ENCODE results near the gene MYH11.

The MYH11 gene

GRCh38 chr16:15861996-15862395, 5.2 kb upstream of the MYH11 start:
- H3K4me3 ChIP-seq (ENCODE audit: insufficient read length, low read depth) = no peak overlapping the region
- no peak for DNase-seq (ENCODE audit: low read depth, low spot score)
- peaks cover 22% of the 10 kb centered on the region for H3K27me3 ChIP-seq (ENCODE audit: insufficient read depth, insufficient read length)
- peaks cover 2% of the 10 kb centered on the region for H3K4me1 ChIP-seq (ENCODE audit: insufficient read depth, insufficient read length)
- H3K36me3 ChIP-seq (ENCODE audit: insufficient read depth, insufficient read length, low read length) = peaks cover 17% of the 10 kb centered on the region
- H3K9me3 ChIP-seq (ENCODE audit: insufficient read depth, low read length) = no peaks in the 10 kb centered on the region
- H3K9ac ChIP-seq (ENCODE audit: insufficient read length, low read depth) = no peak overlapping the region
- no peak for TF ChIP-seq ZNF274 (IDR thresholded peaks at IDR 0.05; ENCODE audit: low read depth, low read length)
- no peak for TF ChIP-seq YY1 (IDR thresholded peaks at IDR 0.05; ENCODE audit: insufficient read depth, insufficient read length)
- TF ChIP-seq SUZ12 (IDR thresholded peaks at IDR 0.05; ENCODE audit: extremely low read depth, insufficient read depth, insufficient read length) = no peak

GRCh38 chr16:15858921-15859668, 2.3 kb upstream of the MYH11 start:
- Histone ChIP-seq H3K9me3 (ENCODE audit: insufficient read depth, low read length) (no peaks in the 10 kb centered on the region), H3K27me3 (ENCODE audit: insufficient read depth, insufficient read length) (peaks cover 50% of the 10 kb centered on the region), H3K36me3 (ENCODE audit: insufficient read depth, insufficient read length, low read length) (no peaks in the 10 kb centered on the region), H3K4me3 (ENCODE audit: insufficient read length, low read depth) (no peak overlapping the region), H3K4me1 (ENCODE audit: insufficient read depth, insufficient read length) (peaks cover 2% of the 10 kb centered on the region), H3K9ac (ENCODE audit: insufficient read length, low read depth) (no peak overlapping the region)
- TF ChIP-seq ZNF274 (IDR thresholded peaks at IDR 0.05; ENCODE audit: low read depth, low read length) (no peak), YY1 (IDR thresholded peaks at IDR 0.05; ENCODE audit: insufficient read depth, insufficient read length) (no peak), SUZ12 (IDR thresholded peaks at IDR 0.05; ENCODE audit: extremely low read depth, insufficient read depth, insufficient read length) (no peak)
- no peak for DNase-seq (ENCODE audit: low read depth, low spot score)

- Histone ChIP-seq H3K4me3 (ENCODE audit: insufficient read length, low read depth) (peak overlapping the region; percentile 36), H3K9ac (ENCODE audit: insufficient read length, low read depth) (peak overlapping the region; percentile 29), H3K27me3 (ENCODE audit: insufficient read depth, insufficient read length) (peaks cover 50% of the 10 kb centered on the region), H3K9me3 (ENCODE audit: insufficient read depth, low read length) (no peaks in the 10 kb centered on the region), H3K4me1 (ENCODE audit: insufficient read depth, insufficient read length) (peaks cover 2% of the 10 kb centered on the region), H3K36me3 (ENCODE audit: insufficient read depth, insufficient read length, low read length) (no peaks in the 10 kb centered on the region)
- TF ChIP-seq ZNF274 (IDR thresholded peaks at IDR 0.05; ENCODE audit: low read depth, low read length) = no peak
- TF ChIP-seq SUZ12 (IDR thresholded peaks at IDR 0.05; ENCODE audit: extremely low read depth, insufficient read depth, insufficient read length) = no peak
- no peak for TF ChIP-seq YY1 (IDR thresholded peaks at IDR 0.05; ENCODE audit: insufficient read depth, insufficient read length)
- DNase-seq (ENCODE audit: low read depth, low spot score) = peak; percentile 22
Observed at GRCh38 chr16:15857724-15858560, 1.1 kb upstream of the MYH11 start.

GRCh38 chr16:15856182-15856581, 646 bp downstream of the MYH11 start:
- Histone ChIP-seq H3K4me3 (ENCODE audit: insufficient read length, low read depth) (no peak overlapping the region), H3K36me3 (ENCODE audit: insufficient read depth, insufficient read length, low read length) (no peaks in the 10 kb centered on the region), H3K9me3 (ENCODE audit: insufficient read depth, low read length) (no peaks in the 10 kb centered on the region), H3K9ac (ENCODE audit: insufficient read length, low read depth) (no peak overlapping the region), H3K4me1 (ENCODE audit: insufficient read depth, insufficient read length) (peaks cover 2% of the 10 kb centered on the region), H3K27me3 (ENCODE audit: insufficient read depth, insufficient read length) (peaks cover 50% of the 10 kb centered on the region)
- TF ChIP-seq YY1 (IDR thresholded peaks at IDR 0.05; ENCODE audit: insufficient read depth, insufficient read length) = no peak
- no peak for TF ChIP-seq ZNF274 (IDR thresholded peaks at IDR 0.05; ENCODE audit: low read depth, low read length)
- no peak for TF ChIP-seq SUZ12 (IDR thresholded peaks at IDR 0.05; ENCODE audit: extremely low read depth, insufficient read depth, insufficient read length)
- no peak for DNase-seq (ENCODE audit: low read depth, low spot score)

GRCh38 chr16:15855704-15856003, 1.2 kb downstream of the MYH11 start:
- Histone ChIP-seq H3K9me3 (ENCODE audit: insufficient read depth, low read length) (no peaks in the 10 kb centered on the region), H3K27me3 (ENCODE audit: insufficient read depth, insufficient read length) (peaks cover 50% of the 10 kb centered on the region), H3K4me1 (ENCODE audit: insufficient read depth, insufficient read length) (peaks cover 2% of the 10 kb centered on the region), H3K4me3 (ENCODE audit: insufficient read length, low read depth) (no peak overlapping the region), H3K36me3 (ENCODE audit: insufficient read depth, insufficient read length, low read length) (no peaks in the 10 kb centered on the region), H3K9ac (ENCODE audit: insufficient read length, low read depth) (no peak overlapping the region)
- no peak for DNase-seq (ENCODE audit: low read depth, low spot score)
- no peak for TF ChIP-seq ZNF274 (IDR thresholded peaks at IDR 0.05; ENCODE audit: low read depth, low read length)
- no peak for TF ChIP-seq YY1 (IDR thresholded peaks at IDR 0.05; ENCODE audit: insufficient read depth, insufficient read length)
- TF ChIP-seq SUZ12 (IDR thresholded peaks at IDR 0.05; ENCODE audit: extremely low read depth, insufficient read depth, insufficient read length) = no peak

- Histone ChIP-seq H3K36me3 (ENCODE audit: insufficient read depth, insufficient read length, low read length) (no peaks in the 10 kb centered on the region), H3K27me3 (ENCODE audit: insufficient read depth, insufficient read length) (peaks cover 50% of the 10 kb centered on the region), H3K4me1 (ENCODE audit: insufficient read depth, insufficient read length) (peaks cover 2% of the 10 kb centered on the region), H3K9ac (ENCODE audit: insufficient read length, low read depth) (no peak overlapping the region), H3K4me3 (ENCODE audit: insufficient read length, low read depth) (no peak overlapping the region), H3K9me3 (ENCODE audit: insufficient read depth, low read length) (no peaks in the 10 kb centered on the region)
- TF ChIP-seq YY1 (IDR thresholded peaks at IDR 0.05; ENCODE audit: insufficient read depth, insufficient read length) (no peak), SUZ12 (IDR thresholded peaks at IDR 0.05; ENCODE audit: extremely low read depth, insufficient read depth, insufficient read length) (no peak), ZNF274 (IDR thresholded peaks at IDR 0.05; ENCODE audit: low read depth, low read length) (no peak)
- DNase-seq (ENCODE audit: low read depth, low spot score) = no peak
Observed at GRCh38 chr16:15854906-15855703, 1.7 kb downstream of the MYH11 start.
